HepG2 (cell line): Measurements from ENCODE around the gene NELFB. TPM values are rescaled to one million over a fixed set of nuclear protein-coding genes. Genes with fewer than 3 reads are reported as not detected.
A peak's percentile ranks its signal among the peaks of the same experiment; 100 is the strongest.

ENCODE experiments used
- FOXO1 ChIP-seq: sonication (generic); formaldehyde crosslinking; IDR thresholded peaks from 2 replicates; pipeline ENCODE4 v1.4.0; 2020; ENCODE audit warnings: missing genetic modification reagents
- POLR2A ChIP-seq, 2 experiments: IDR thresholded peaks; 2 replicates each; pipeline ENCODE4 v1.6.1; 2011; ENCODE audit warnings: low read depth in 2 of 2, low read length in 2 of 2, mild to moderate bottlenecking in 1 of 2, moderate library complexity in 1 of 2; ENCODE audit not compliant: insufficient read depth in 1 of 2
- RAD21 ChIP-seq: fragments of 450-650 bp; formaldehyde crosslinking; IDR thresholded peaks from 2 replicates; pipeline ENCODE4 v1.5.0; 2020; ENCODE audit warnings: mild to moderate bottlenecking
- SAFB2 ChIP-seq: sonication (generic); formaldehyde crosslinking; IDR thresholded peaks from 2 replicates; pipeline ENCODE4 v1.5.1; 2020; ENCODE audit warnings: missing genetic modification reagents, low read depth, mild to moderate bottlenecking, borderline replicate concordance
- TAF1 ChIP-seq: sonication (generic); formaldehyde crosslinking; IDR thresholded peaks from 2 replicates; pipeline ENCODE4 v1.4.0; 2020; ENCODE audit warnings: missing genetic modification reagents
- TSC22D2 ChIP-seq: sonication (generic); formaldehyde crosslinking; IDR thresholded peaks from 2 replicates; pipeline ENCODE4 v1.5.1; 2020; ENCODE audit warnings: missing genetic modification reagents, mild to moderate bottlenecking, borderline replicate concordance
- ZFP36L2 ChIP-seq: sonication (generic); formaldehyde crosslinking; IDR thresholded peaks from 2 replicates; pipeline ENCODE4 v1.4.0; 2020; ENCODE audit warnings: missing genetic modification reagents
- ZFP41 ChIP-seq: sonication (generic); formaldehyde crosslinking; IDR thresholded peaks from 2 replicates; pipeline ENCODE4 v1.4.0; 2020; ENCODE audit warnings: mild to moderate bottlenecking, missing genetic modification reagents, borderline replicate concordance
- ZNF557 ChIP-seq: sonication (generic); formaldehyde crosslinking; IDR thresholded peaks from 2 replicates; pipeline ENCODE4 v1.4.0; 2020; ENCODE audit warnings: missing genetic modification reagents
- polyA plus RNA-seq, 8 experiments: library from polyadenylated mRNA; depleted of rRNA in 3 of 8; stranded (reverse) in 7 of 8; unstranded in 1 of 8; fragments of >200 nt; fragmentation: Illumina TruSeq in 4 of 8; extraction: Trizol in 4 of 8; gene quantifications; 2 replicates each; pipeline versions ENCODE4 v1.2.1 to v1.2.3, GENCODE V29; 2011 to 2016; ENCODE audit warnings: low read depth in 4 of 8, missing spikeins in 1 of 8, mixed read lengths in 1 of 8; ENCODE audit not compliant: insufficient read depth in 1 of 8
- total RNA-seq, 5 experiments: library from RNA; depleted of rRNA; stranded (reverse); fragments of >200 nt; fragmentation: Illumina TruSeq; extraction: Trizol; gene quantifications; 2 replicates each; pipeline ENCODE4 v1.2.3, GENCODE V29; 2016; ENCODE audit warnings: low read depth in 1 of 5
- TF ChIP-seq, protein P1 (sequence below): sonication (generic); formaldehyde crosslinking; IDR thresholded peaks from 2 replicates; pipeline ENCODE4 v1.8.0; 2023; ENCODE audit warnings: mild to moderate bottlenecking, missing genetic modification reagents
- TF ChIP-seq, protein P2 (sequence below): sonication (generic); formaldehyde crosslinking; IDR thresholded peaks from 2 replicates; pipeline ENCODE4 v1.5.0; 2020; ENCODE audit warnings: mild to moderate bottlenecking, missing genetic modification reagents, borderline replicate concordance
- TF ChIP-seq, protein P3 (sequence below): sonication (generic); formaldehyde crosslinking; IDR thresholded peaks from 2 replicates; pipeline ENCODE4 v1.4.0; 2020; ENCODE audit warnings: missing genetic modification reagents, mild to moderate bottlenecking, borderline replicate concordance
- TF ChIP-seq, protein P4 (sequence below): sonication (generic); formaldehyde crosslinking; IDR thresholded peaks from 2 replicates; pipeline ENCODE4 v1.4.0; 2020; ENCODE audit warnings: missing genetic modification reagents, low read depth, mild to moderate bottlenecking, borderline replicate concordance
- TF ChIP-seq, protein P5 (sequence below): sonication (generic); formaldehyde crosslinking; IDR thresholded peaks from 2 replicates; pipeline ENCODE4 v1.5.1; 2020; ENCODE audit warnings: missing genetic modification reagents, mild to moderate bottlenecking, borderline replicate concordance
- TF ChIP-seq, protein P6 (sequence below): sonication (generic); formaldehyde crosslinking; IDR thresholded peaks from 2 replicates; pipeline ENCODE4 v1.4.0; 2020; ENCODE audit warnings: missing genetic modification reagents

NELFB gene
- total and polyA plus RNA-seq, 2 of the 13 experiments (the other 11 are each of a cell fraction or from before 2014, with no cell fraction given): 26.5 to 45.8 TPM

DNA sequence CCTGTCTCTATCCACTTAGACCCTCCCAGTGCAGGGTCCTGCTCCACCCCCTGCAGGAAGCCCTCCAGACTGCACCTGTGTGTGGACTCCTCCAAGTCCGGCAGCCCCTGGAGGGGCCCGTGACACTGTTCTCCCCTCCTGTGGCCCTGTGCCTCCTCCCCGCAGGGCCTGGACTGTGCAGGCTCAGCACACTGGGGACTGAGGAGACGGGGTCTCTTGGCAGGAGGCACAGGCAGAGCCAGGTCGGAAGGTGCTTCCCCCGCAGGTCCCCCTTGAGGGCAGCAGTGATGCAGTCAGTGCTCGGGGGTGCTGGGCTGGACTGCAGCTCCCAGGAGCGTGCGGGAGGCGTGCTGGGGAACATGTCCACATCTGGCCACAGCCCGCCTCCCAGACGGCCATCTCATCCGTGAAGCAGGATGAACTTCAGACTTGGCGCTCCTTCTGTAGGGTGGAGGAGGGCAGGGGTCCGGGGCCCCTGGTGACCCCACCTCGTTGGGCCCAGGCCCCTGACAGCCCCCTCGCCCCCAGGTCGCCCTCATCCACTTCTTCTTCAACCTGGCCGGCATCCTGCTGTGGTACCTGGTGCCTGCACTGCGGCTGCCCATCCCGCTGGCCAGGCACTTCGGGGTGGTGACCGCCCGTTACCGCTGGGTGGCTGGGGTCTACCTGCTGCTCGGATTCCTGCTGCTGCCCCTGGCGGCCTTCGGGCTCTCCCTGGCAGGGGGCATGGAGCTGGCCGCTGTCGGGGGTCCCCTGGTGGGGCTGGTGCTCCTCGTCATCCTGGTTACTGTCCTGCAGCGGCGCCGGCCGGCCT, 19.5 kb upstream of the NELFB start (continued):
- TF ChIP-seq, protein P1, sequence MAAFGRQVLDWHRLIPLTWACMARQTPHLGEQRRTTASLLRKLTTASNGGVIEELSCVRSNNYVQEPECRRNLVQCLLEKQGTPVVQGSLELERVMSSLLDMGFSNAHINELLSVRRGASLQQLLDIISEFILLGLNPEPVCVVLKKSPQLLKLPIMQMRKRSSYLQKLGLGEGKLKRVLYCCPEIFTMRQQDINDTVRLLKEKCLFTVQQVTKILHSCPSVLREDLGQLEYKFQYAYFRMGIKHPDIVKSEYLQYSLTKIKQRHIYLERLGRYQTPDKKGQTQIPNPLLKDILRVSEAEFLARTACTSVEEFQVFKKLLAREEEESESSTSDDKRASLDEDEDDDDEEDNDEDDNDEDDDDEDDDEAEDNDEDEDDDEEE (CRISPR knock-in tag): peak; percentile 79; the same call in 1 of the 2 replicates
- TF ChIP-seq TSC22D2 (CRISPR knock-in tag) (no peak), SAFB2 (CRISPR knock-in tag) (no peak), ZNF557 (CRISPR knock-in tag) (no peak), ZFP36L2 (CRISPR knock-in tag) (no peak), TAF1 (CRISPR knock-in tag) (no peak; the same call in 1 of the 2 replicates), ZFP41 (no peak), FOXO1 (no peak), RAD21 (CRISPR knock-in tag) (peak; percentile 20; the same call in 1 of the 2 replicates), POLR2A (IDR thresholded peaks at IDR 0.05; ENCODE audit: insufficient read depth in 1 of 2, low read depth in 2 of 2, low read length in 2 of 2) (no peak)
- TF ChIP-seq, protein P2, sequence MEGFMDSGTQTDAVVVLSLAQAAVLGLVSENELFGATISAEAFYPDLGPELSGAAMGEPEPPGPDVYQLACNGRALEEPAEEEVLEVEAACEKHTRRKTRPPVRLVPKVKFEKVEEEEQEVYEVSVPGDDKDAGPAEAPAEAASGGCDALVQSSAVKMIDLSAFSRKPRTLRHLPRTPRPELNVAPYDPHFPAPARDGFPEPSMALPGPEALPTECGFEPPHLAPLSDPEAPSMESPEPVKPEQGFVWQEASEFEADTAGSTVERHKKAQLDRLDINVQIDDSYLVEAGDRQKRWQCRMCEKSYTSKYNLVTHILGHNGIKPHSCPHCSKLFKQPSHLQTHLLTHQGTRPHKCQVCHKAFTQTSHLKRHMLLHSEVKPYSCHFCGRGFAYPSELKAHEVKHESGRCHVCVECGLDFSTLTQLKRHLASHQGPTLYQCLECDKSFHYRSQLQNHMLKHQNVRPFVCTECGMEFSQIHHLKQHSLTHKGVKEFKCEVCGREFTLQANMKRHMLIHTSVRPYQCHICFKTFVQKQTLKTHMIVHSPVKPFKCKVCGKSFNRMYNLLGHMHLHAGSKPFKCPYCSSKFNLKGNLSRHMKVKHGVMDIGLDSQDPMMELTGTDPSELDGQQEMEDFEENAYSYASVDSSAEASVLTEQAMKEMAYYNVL (CRISPR knock-in tag): no peak
- TF ChIP-seq, protein P3, sequence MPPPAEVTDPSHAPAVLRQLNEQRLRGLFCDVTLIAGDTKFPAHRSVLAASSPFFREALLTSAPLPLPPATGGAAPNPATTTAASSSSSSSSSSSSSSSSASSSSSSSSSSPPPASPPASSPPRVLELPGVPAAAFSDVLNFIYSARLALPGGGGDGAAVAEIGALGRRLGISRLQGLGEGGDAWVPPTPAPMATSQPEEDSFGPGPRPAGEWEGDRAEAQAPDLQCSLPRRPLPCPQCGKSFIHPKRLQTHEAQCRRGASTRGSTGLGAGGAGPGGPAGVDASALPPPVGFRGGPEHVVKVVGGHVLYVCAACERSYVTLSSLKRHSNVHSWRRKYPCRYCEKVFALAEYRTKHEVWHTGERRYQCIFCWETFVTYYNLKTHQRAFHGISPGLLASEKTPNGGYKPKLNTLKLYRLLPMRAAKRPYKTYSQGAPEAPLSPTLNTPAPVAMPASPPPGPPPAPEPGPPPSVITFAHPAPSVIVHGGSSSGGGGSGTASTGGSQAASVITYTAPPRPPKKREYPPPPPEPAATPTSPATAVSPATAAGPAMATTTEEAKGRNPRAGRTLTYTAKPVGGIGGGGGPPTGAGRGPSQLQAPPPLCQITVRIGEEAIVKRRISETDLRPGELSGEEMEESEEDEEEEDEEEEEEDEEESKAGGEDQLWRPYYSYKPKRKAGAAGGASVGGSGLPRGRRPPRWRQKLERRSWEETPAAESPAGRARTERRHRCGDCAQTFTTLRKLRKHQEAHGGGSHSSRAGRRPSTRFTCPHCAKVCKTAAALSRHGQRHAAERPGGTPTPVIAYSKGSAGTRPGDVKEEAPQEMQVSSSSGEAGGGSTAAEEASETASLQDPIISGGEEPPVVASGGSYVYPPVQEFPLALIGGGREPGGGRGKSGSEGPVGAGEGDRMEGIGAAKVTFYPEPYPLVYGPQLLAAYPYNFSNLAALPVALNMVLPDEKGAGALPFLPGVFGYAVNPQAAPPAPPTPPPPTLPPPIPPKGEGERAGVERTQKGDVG (CRISPR knock-in tag): no peak
- TF ChIP-seq, protein P4, sequence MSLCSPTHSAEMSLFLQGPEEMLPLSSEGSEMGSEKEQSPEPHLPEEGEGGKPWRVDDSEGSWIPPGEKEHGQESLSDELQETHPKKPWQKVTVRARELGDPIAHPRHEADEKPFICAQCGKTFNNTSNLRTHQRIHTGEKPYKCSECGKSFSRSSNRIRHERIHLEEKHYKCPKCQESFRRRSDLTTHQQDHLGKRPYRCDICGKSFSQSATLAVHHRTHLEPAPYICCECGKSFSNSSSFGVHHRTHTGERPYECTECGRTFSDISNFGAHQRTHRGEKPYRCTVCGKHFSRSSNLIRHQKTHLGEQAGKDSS (CRISPR knock-in tag): no peak
- TF ChIP-seq, protein P5, sequence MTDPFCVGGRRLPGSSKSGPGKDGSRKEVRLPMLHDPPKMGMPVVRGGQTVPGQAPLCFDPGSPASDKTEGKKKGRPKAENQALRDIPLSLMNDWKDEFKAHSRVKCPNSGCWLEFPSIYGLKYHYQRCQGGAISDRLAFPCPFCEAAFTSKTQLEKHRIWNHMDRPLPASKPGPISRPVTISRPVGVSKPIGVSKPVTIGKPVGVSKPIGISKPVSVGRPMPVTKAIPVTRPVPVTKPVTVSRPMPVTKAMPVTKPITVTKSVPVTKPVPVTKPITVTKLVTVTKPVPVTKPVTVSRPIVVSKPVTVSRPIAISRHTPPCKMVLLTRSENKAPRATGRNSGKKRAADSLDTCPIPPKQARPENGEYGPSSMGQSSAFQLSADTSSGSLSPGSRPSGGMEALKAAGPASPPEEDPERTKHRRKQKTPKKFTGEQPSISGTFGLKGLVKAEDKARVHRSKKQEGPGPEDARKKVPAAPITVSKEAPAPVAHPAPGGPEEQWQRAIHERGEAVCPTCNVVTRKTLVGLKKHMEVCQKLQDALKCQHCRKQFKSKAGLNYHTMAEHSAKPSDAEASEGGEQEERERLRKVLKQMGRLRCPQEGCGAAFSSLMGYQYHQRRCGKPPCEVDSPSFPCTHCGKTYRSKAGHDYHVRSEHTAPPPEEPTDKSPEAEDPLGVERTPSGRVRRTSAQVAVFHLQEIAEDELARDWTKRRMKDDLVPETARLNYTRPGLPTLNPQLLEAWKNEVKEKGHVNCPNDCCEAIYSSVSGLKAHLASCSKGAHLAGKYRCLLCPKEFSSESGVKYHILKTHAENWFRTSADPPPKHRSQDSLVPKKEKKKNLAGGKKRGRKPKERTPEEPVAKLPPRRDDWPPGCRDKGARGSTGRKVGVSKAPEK (CRISPR knock-in tag): no peak
- TF ChIP-seq, protein P6, sequence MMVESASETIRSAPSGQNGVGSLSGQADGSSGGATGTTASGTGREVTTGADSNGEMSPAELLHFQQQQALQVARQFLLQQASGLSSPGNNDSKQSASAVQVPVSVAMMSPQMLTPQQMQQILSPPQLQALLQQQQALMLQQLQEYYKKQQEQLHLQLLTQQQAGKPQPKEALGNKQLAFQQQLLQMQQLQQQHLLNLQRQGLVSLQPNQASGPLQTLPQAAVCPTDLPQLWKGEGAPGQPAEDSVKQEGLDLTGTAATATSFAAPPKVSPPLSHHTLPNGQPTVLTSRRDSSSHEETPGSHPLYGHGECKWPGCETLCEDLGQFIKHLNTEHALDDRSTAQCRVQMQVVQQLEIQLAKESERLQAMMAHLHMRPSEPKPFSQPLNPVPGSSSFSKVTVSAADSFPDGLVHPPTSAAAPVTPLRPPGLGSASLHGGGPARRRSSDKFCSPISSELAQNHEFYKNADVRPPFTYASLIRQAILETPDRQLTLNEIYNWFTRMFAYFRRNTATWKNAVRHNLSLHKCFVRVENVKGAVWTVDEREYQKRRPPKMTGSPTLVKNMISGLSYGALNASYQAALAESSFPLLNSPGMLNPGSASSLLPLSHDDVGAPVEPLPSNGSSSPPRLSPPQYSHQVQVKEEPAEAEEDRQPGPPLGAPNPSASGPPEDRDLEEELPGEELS (CRISPR knock-in tag): 0 out of 2 replicates have a peak, but pooled peaks have one; percentile 11
